GDM1 (cell line): ENCODE results near the gene ZP4.
"Not testable (repeated sequence)": the region's sequence is repeated elsewhere in the genome, so short reads cannot be mapped to it uniquely, and the experiment has no call there.

Experiments
- DNase-seq: peaks from one replicate; lab custom pipeline; 2025; lab: John Stamatoyannopoulos, UW

ZP4 gene

GRCh38 chr1:237875291-237875690 lies 15.4 kb downstream of the ZP4 start:
- DNase-seq: no peak

- DNase-seq: no peak
Measured at GRCh38 chr1:237873487-237874211, 17.1 kb downstream of the ZP4 start.

- no peak for DNase-seq
Measured at GRCh38 chr1:237868817-237869600, 21.7 kb downstream of the ZP4 start.

GRCh38 chr1:237867380-237867888 lies 23.3 kb downstream of the ZP4 start:
- no peak for DNase-seq

GRCh38 chr1:237864338-237865244 lies 26.1 kb downstream of the ZP4 start:
- no peak for DNase-seq

- DNase-seq: no peak
Measured at GRCh38 chr1:237863234-237863633, 27.5 kb downstream of the ZP4 start.

GRCh38 chr1:237861944-237862343 lies 28.8 kb downstream of the ZP4 start:
- DNase-seq: no peak

GRCh38 chr1:237858992-237859391 lies 31.7 kb downstream of the ZP4 start:
- no peak for DNase-seq

GRCh38 chr1:237857455-237857854 lies 33.3 kb downstream of the ZP4 start:
- no peak for DNase-seq

- no peak for DNase-seq
Measured at GRCh38 chr1:237852342-237852741, 38.4 kb downstream of the ZP4 start.

GRCh38 chr1:237851210-237851845 lies 39.4 kb downstream of the ZP4 start:
- no peak for DNase-seq

GRCh38 chr1:237843516-237843915 lies 47.2 kb downstream of the ZP4 start:
- not testable (repeated sequence) for DNase-seq

- no peak for DNase-seq
Measured at GRCh38 chr1:237841485-237841884, 49.2 kb downstream of the ZP4 start.

GRCh38 chr1:237838904-237839534 lies 51.7 kb downstream of the ZP4 start:
- DNase-seq: no peak

GRCh38 chr1:237838320-237838719 lies 52.4 kb downstream of the ZP4 start:
- DNase-seq: no peak

GRCh38 chr1:237834461-237834860 lies 56.3 kb downstream of the ZP4 start:
- no peak for DNase-seq

GRCh38 chr1:237834048-237834447 lies 56.7 kb downstream of the ZP4 start:
- no peak for DNase-seq

GRCh38 chr1:237832858-237833257 lies 57.9 kb downstream of the ZP4 start:
- DNase-seq: no peak
